HepG2 (cell line): ENCODE data around the gene DCAF6. TPM values are rescaled to one million over a fixed set of nuclear protein-coding genes. Genes with fewer than 3 reads are reported as not detected.

Source experiments
- HCFC1 ChIP-seq: fragments of 150-350 bp; IDR thresholded peaks from 2 replicates; pipeline ENCODE4 v1.6.1; 2014; ENCODE audit warnings: low read depth, low read length
- HDAC1 ChIP-seq: sonication (generic); formaldehyde crosslinking; IDR thresholded peaks from 2 replicates; pipeline ENCODE4 v1.5.1; 2020; ENCODE audit warnings: mild to moderate bottlenecking, missing genetic modification reagents
- KLF15 ChIP-seq: sonication (generic); formaldehyde crosslinking; IDR thresholded peaks from 2 replicates; pipeline ENCODE4 v1.8.1; 2023; ENCODE audit warnings: borderline replicate concordance, mild to moderate bottlenecking, inconsistent platforms, missing genetic modification reagents, mixed read lengths
- MED1 ChIP-seq: sonication (generic); formaldehyde crosslinking; IDR thresholded peaks from 2 replicates; pipeline ENCODE4 v1.4.0; 2020; ENCODE audit warnings: missing genetic modification reagents
- MIXL1 ChIP-seq: IDR thresholded peaks from 2 replicates; pipeline ENCODE4 v1.6.1; 2016
- NPAS2 ChIP-seq: sonication (generic); formaldehyde crosslinking; IDR thresholded peaks from 2 replicates; pipeline ENCODE4 v1.8.0; 2022; ENCODE audit warnings: mild to moderate bottlenecking, missing genetic modification reagents, borderline replicate concordance
- PHF5A ChIP-seq: IDR thresholded peaks from one replicate; pipeline ENCODE4 v1.6.1; 2018; ENCODE audit warnings: low read depth, missing genetic modification reagents; ENCODE audit not compliant: unreplicated experiment
- PRDM10 ChIP-seq: sonication (generic); formaldehyde crosslinking; IDR thresholded peaks from 2 replicates; pipeline ENCODE4 v1.4.0; 2020; ENCODE audit warnings: low read depth, missing genetic modification reagents
- SAFB2 ChIP-seq: sonication (generic); formaldehyde crosslinking; IDR thresholded peaks from 2 replicates; pipeline ENCODE4 v1.5.1; 2020; ENCODE audit warnings: missing genetic modification reagents, low read depth, mild to moderate bottlenecking, borderline replicate concordance
- TFDP2 ChIP-seq: sonication (generic); formaldehyde crosslinking; IDR thresholded peaks from 2 replicates; pipeline ENCODE4 v1.4.0; 2020; ENCODE audit warnings: missing genetic modification reagents
- TGIF2 ChIP-seq: IDR thresholded peaks from 2 replicates; pipeline ENCODE4 v1.6.1; 2016; ENCODE audit warnings: control low read depth, missing compliant biosample characterization
- THYN1 ChIP-seq: sonication (generic); formaldehyde crosslinking; IDR thresholded peaks from 2 replicates; pipeline ENCODE4 v1.8.1; 2023; ENCODE audit warnings: low read depth, mild to moderate bottlenecking, moderate library complexity, missing genetic modification reagents, borderline replicate concordance
- ZNF124 ChIP-seq: sonication (generic); formaldehyde crosslinking; IDR thresholded peaks from 2 replicates; pipeline ENCODE4 v1.4.0; 2020; ENCODE audit warnings: missing genetic modification reagents
- ZNF652 ChIP-seq: IDR thresholded peaks from 2 replicates; pipeline ENCODE4 v1.6.1; 2016; ENCODE audit warnings: low read depth, borderline replicate concordance
- ZSCAN29 ChIP-seq: sonication (generic); formaldehyde crosslinking; conservative IDR thresholded peaks from 2 replicates; pipeline ENCODE4 v1.4.0; 2020; ENCODE audit warnings: mild to moderate bottlenecking, missing genetic modification reagents
- polyA plus RNA-seq, 8 experiments: library from polyadenylated mRNA; depleted of rRNA in 3 of 8; stranded (reverse) in 7 of 8; unstranded in 1 of 8; fragments of >200 nt; fragmentation: Illumina TruSeq in 4 of 8; extraction: Trizol in 4 of 8; gene quantifications; 2 replicates each; pipeline versions ENCODE4 v1.2.1 to v1.2.3, GENCODE V29; 2011 to 2016; ENCODE audit warnings: low read depth in 4 of 8, missing spikeins in 1 of 8, mixed read lengths in 1 of 8; ENCODE audit not compliant: insufficient read depth in 1 of 8
- total RNA-seq, 5 experiments: library from RNA; depleted of rRNA; stranded (reverse); fragments of >200 nt; fragmentation: Illumina TruSeq; extraction: Trizol; gene quantifications; 2 replicates each; pipeline ENCODE4 v1.2.3, GENCODE V29; 2016; ENCODE audit warnings: low read depth in 1 of 5
- TF ChIP-seq, protein P1 (sequence below): sonication (generic); formaldehyde crosslinking; IDR thresholded peaks from 2 replicates; pipeline ENCODE4 v1.4.0; 2020; ENCODE audit warnings: missing genetic modification reagents
- TF ChIP-seq, protein P2 (sequence below): sonication (generic); formaldehyde crosslinking; IDR thresholded peaks from 2 replicates; pipeline ENCODE4 v1.4.0; 2020; ENCODE audit warnings: missing genetic modification reagents
- TF ChIP-seq, protein P3 (sequence below): sonication (generic); formaldehyde crosslinking; IDR thresholded peaks from 2 replicates; pipeline ENCODE4 v1.4.0; 2020; ENCODE audit warnings: missing genetic modification reagents, borderline replicate concordance

The DCAF6 gene
- total and polyA plus RNA-seq, 2 of the 13 experiments (the other 11 are each of a cell fraction or from before 2014, with no cell fraction given), result 24.7 to 33.7 TPM

DNA sequence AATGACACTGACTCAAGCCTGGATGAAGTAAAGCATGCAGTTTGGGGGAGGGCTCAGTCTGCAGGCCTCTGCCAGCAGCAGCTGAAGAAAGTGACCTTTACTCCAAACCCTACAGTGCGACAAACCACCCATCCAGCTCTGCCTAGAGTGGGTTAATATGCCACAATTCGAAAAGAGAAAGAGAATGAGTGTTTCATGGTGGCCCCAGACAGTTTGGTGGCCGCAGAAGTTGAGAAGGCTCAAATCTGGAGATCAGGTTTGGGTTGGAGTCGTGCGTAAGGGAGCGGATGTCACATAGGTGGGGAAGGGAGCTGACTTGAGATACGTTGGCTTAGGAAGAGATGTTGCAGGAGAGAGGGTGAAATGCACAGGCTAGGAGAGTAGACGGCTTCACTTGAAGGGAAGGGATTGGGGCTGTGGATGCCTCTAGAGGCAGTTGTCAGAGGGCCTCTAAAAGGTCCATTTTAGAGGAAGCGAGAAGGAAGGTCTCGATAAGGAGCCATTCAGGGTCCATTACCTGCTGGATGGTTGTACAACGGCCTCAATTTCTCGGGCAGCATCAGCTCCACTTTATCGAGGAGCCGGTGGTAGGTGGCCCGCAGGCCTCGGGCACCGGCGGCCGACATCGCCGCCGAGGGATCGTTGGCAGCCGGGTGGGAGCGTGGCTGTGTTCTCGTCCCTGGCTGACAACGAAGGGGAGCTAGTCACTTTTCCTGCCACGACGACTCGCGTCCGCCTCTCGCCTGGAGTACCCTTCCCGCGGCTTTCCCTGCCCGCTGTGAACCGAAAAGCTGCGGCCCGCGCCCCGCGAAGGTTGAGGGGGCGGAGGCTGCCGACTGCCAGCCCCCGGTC lies 1.0 kb upstream of the DCAF6 start (continued):
- no peak; the same call in 1 of the 2 replicates for TF ChIP-seq PRDM10 (CRISPR knock-in tag)
- TF ChIP-seq MIXL1 (CRISPR knock-in tag), result no peak
- no peak for TF ChIP-seq NPAS2
- peak; percentile 13 for TF ChIP-seq MED1 (CRISPR knock-in tag)
- TF ChIP-seq, protein P1, sequence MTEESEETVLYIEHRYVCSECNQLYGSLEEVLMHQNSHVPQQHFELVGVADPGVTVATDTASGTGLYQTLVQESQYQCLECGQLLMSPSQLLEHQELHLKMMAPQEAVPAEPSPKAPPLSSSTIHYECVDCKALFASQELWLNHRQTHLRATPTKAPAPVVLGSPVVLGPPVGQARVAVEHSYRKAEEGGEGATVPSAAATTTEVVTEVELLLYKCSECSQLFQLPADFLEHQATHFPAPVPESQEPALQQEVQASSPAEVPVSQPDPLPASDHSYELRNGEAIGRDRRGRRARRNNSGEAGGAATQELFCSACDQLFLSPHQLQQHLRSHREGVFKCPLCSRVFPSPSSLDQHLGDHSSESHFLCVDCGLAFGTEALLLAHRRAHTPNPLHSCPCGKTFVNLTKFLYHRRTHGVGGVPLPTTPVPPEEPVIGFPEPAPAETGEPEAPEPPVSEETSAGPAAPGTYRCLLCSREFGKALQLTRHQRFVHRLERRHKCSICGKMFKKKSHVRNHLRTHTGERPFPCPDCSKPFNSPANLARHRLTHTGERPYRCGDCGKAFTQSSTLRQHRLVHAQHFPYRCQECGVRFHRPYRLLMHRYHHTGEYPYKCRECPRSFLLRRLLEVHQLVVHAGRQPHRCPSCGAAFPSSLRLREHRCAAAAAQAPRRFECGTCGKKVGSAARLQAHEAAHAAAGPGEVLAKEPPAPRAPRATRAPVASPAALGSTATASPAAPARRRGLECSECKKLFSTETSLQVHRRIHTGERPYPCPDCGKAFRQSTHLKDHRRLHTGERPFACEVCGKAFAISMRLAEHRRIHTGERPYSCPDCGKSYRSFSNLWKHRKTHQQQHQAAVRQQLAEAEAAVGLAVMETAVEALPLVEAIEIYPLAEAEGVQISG, result no peak; the same call in 1 of the 2 replicates
- TF ChIP-seq ZNF124 (CRISPR knock-in tag), result no peak
- TF ChIP-seq TFDP2, result no peak
- TF ChIP-seq HDAC1 (CRISPR knock-in tag), result no peak; the same call in none of the 2 replicates
- TF ChIP-seq, protein P2, sequence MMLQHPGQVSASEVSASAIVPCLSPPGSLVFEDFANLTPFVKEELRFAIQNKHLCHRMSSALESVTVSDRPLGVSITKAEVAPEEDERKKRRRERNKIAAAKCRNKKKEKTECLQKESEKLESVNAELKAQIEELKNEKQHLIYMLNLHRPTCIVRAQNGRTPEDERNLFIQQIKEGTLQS (CRISPR knock-in tag), result no peak
- TF ChIP-seq ZSCAN29 (CRISPR knock-in tag), result no peak
- peak; percentile 70 for TF ChIP-seq TGIF2 (CRISPR knock-in tag)
- TF ChIP-seq KLF15 (CRISPR knock-in tag), result no peak
- no peak for TF ChIP-seq HCFC1
- TF ChIP-seq THYN1 (CRISPR knock-in tag), result no peak
- TF ChIP-seq ZNF652 (CRISPR knock-in tag), result peak; percentile 88
- no peak for TF ChIP-seq SAFB2 (CRISPR knock-in tag)
- no peak for TF ChIP-seq PHF5A
- TF ChIP-seq, protein P3, sequence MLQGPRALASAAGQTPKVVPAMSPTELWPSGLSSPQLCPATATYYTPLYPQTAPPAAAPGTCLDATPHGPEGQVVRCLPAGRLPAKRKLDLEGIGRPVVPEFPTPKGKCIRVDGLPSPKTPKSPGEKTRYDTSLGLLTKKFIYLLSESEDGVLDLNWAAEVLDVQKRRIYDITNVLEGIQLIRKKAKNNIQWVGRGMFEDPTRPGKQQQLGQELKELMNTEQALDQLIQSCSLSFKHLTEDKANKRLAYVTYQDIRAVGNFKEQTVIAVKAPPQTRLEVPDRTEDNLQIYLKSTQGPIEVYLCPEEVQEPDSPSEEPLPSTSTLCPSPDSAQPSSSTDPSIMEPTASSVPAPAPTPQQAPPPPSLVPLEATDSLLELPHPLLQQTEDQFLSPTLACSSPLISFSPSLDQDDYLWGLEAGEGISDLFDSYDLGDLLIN, result peak; percentile 79; the same call in 1 of the 2 replicates
